Neural progenitor cell (in vitro differentiated cells): ENCODE data around the gene RAB31. TPM values are rescaled to one million over a fixed set of nuclear protein-coding genes. Genes with fewer than 3 reads are reported as not detected.

Experiments
- DNase-seq: peaks from one replicate; pipeline ENCODE4 v3.0.0-alpha.2; 2016; ENCODE audit warnings: low spot score
- H2AFZ ChIP-seq: fragments of 200-600 bp; sonication (generic); replicated peaks from 2 replicates; pipeline ENCODE4 v1.6.1; 2016; ENCODE audit warnings: antibody characterized with exemption
- H3F3A ChIP-seq: fragments of 200-600 bp; sonication (generic); 2 replicates; pipeline ENCODE4 v1.6.1; 2016; ENCODE audit warnings: antibody characterized with exemption, low read depth
- H3K27ac ChIP-seq: fragments of 200-600 bp; sonication (generic); 2 replicates; pipeline ENCODE4 v1.5.1; 2016; ENCODE audit warnings: mild to moderate bottlenecking
- H3K27me3 ChIP-seq: fragments of 200-600 bp; sonication (generic); 2 replicates; pipeline ENCODE4 v1.6.1; 2016; ENCODE audit warnings: mild to moderate bottlenecking, moderate library complexity
- H3K36me3 ChIP-seq: fragments of 200-600 bp; sonication (generic); 2 replicates; pipeline ENCODE4 v1.5.1; 2016
- H3K4me1 ChIP-seq: fragments of 200-600 bp; sonication (generic); 2 replicates; pipeline ENCODE4 v1.6.1; 2016; ENCODE audit warnings: mixed run types
- H3K4me2 ChIP-seq: fragments of 200-600 bp; sonication (generic); 2 replicates; pipeline ENCODE4 v1.6.1; 2016
- H3K4me3 ChIP-seq: fragments of 200-600 bp; sonication (generic); 2 replicates; pipeline ENCODE4 v1.5.1; 2016
- H3K79me2 ChIP-seq: fragments of 200-600 bp; sonication (generic); 2 replicates; pipeline ENCODE4 v1.6.1; 2016; ENCODE audit warnings: low read depth
- H3K9ac ChIP-seq: fragments of 200-600 bp; sonication (generic); 2 replicates; pipeline ENCODE4 v1.6.1; 2016
- H3K9me3 ChIP-seq: fragments of 200-600 bp; sonication (generic); 2 replicates; pipeline ENCODE4 v1.5.1; 2016; ENCODE audit warnings: low read depth
- H4K20me1 ChIP-seq: fragments of 200-600 bp; sonication (generic); 2 replicates; pipeline ENCODE4 v1.6.1; 2016; ENCODE audit warnings: low read depth
- H3K27ac Mint-ChIP-seq: 3 replicates; pipeline ENCODE4 v1.8.0; 2021; ENCODE audit warnings: mixed read lengths
- H3K27me3 Mint-ChIP-seq: 2 replicates; pipeline ENCODE4 v1.8.0; 2022; ENCODE audit warnings: low read depth, mild to moderate bottlenecking, inconsistent platforms, moderate library complexity, mixed read lengths; ENCODE audit not compliant: insufficient read depth
- H3K36me3 Mint-ChIP-seq: 3 replicates; pipeline ENCODE4 v1.8.0; 2021; ENCODE audit warnings: mixed read lengths
- H3K4me1 Mint-ChIP-seq: 3 replicates; pipeline ENCODE4 v1.8.0; 2021; ENCODE audit warnings: mixed read lengths
- H3K4me3 Mint-ChIP-seq: 3 replicates; pipeline ENCODE4 v1.8.0; 2021; ENCODE audit warnings: mild to moderate bottlenecking, moderate library complexity, mixed read lengths
- H3K9me3 Mint-ChIP-seq: 3 replicates; pipeline ENCODE4 v1.8.0; 2020; ENCODE audit warnings: mixed read lengths
- CTCF ChIP-seq: fragments of 200-600 bp; sonication (generic); IDR thresholded peaks from 2 replicates; pipeline ENCODE4 v1.5.1; 2017; ENCODE audit warnings: antibody characterized with exemption, mild to moderate bottlenecking
- EZH2 ChIP-seq: fragments of 200-600 bp; sonication (generic); IDR thresholded peaks from 2 replicates; pipeline ENCODE4 v1.6.1; 2017; ENCODE audit warnings: antibody characterized with exemption, mild to moderate bottlenecking, moderate library complexity
- EZH2phosphoT487 ChIP-seq: fragments of 200-600 bp; sonication (generic); IDR thresholded peaks from 2 replicates; pipeline ENCODE4 v1.6.1; 2017; ENCODE audit warnings: antibody characterized with exemption
- total RNA-seq: library from RNA; depleted of rRNA; stranded (reverse); fragments of >200 nt; gene quantifications from 2 replicates; pipeline ENCODE4 v1.2.3, GENCODE V29; 2015; ENCODE audit warnings: low replicate concordance

RAB31 gene
- total RNA-seq, 1 donor from 2014 or later, result 5.0 TPM

DNA sequence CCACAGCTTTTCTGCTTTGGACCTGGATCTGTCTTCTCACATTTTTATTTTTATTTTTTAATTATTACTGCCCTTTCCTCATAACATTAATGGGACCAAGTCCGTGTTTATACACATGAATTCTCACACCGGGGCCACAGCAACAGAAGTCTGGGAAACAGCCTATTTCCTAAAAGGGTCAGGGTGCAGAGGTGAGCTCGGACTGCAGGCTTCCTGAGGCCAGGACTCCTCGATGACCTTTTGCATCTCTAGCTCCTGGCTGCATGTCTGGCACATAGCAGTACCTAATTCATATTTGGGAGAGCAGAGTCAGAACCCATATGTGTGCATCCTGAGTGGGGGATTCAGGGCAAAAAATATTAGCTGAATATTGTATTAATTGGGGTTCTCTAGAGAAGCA is 9.6 kb upstream of the RAB31 start:
- TF ChIP-seq EZH2 (no peak), EZH2phosphoT487 (no peak), CTCF (no peak)
- DNase-seq, result no peak
- no peaks in the 10 kb centered on the region for H3K79me2 ChIP-seq
- H3K27me3 ChIP-seq, result no peaks in the 10 kb centered on the region
- Mint-ChIP-seq H3K4me3 (no peak overlapping the region), H3K9me3 (no peaks in the 10 kb centered on the region), H3K27ac (no peak overlapping the region), H3K36me3 (no peaks in the 10 kb centered on the region), H3K4me1 (peaks cover 12% of the 10 kb centered on the region), H3K27me3 (peaks cover 5% of the 10 kb centered on the region)
- no peaks in the 10 kb centered on the region for H3K4me1 ChIP-seq
- no peak overlapping the region for H3K9ac ChIP-seq
- H3K27ac ChIP-seq, result no peak overlapping the region
- no peaks in the 10 kb centered on the region for H3K36me3 ChIP-seq
- no peaks in the 10 kb centered on the region for H3F3A ChIP-seq
- no peak overlapping the region for H3K4me3 ChIP-seq
- H4K20me1 ChIP-seq, result no peaks in the 10 kb centered on the region
- H2AFZ ChIP-seq, result no peak overlapping the region
- no peaks in the 10 kb centered on the region for H3K9me3 ChIP-seq
- H3K4me2 ChIP-seq, result no peak overlapping the region

GRCh38 chr18:9700261-9700796 is 7.8 kb upstream of the RAB31 start:
- Histone ChIP-seq H3K79me2 (no peaks in the 10 kb centered on the region), H3F3A (no peaks in the 10 kb centered on the region), H3K36me3 (no peaks in the 10 kb centered on the region), H3K4me1 (no peaks in the 10 kb centered on the region), H3K4me3 (no peak overlapping the region), H4K20me1 (no peaks in the 10 kb centered on the region), H3K4me2 (no peak overlapping the region), H2AFZ (no peak overlapping the region), H3K9ac (no peak overlapping the region), H3K27ac (no peak overlapping the region), H3K27me3 (peaks cover 6% of the 10 kb centered on the region), H3K9me3 (no peaks in the 10 kb centered on the region)
- Mint-ChIP-seq H3K4me3 (no peak overlapping the region), H3K9me3 (no peaks in the 10 kb centered on the region), H3K27ac (no peak overlapping the region), H3K27me3 (peaks cover 3% of the 10 kb centered on the region), H3K36me3 (no peaks in the 10 kb centered on the region), H3K4me1 (peaks cover 14% of the 10 kb centered on the region)
- no peak for TF ChIP-seq EZH2
- no peak for DNase-seq

DNA sequence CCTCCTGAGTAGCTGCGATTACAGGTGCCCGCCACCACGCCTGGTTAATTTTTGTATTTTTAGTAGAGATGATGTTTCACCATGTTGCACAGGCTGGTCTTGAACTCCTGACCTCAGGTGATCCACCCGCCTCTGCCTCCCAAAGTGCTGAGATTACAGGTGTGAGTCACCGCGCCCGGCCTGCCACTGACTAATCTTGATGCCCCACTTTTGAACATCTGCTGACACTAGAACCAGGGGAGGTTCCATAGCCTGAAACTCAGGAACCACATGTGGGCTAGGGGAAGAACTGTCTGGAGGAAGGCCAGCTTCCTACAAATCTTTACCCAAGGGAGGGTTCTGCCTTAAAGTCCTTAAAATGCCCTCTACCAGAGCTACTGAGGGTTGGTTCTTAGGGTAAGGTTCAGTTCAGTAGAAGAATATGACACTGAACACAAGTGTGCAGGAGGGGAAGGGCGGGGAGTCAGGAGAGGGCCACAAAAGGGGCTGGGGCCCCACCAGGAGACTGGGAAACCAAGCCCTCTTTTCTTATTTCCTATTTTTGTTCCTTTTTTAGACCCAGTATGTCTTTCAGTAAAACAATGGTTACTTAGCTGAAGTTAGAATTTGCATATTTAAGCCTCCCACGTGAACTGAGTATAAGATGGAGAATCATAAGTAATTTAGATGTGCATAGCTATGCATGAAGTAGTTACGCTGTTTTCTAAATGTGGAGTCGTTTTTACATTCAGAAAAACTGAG is 6.3 kb upstream of the RAB31 start:
- no peaks in the 10 kb centered on the region for H3K79me2 ChIP-seq
- peaks cover 5% of the 10 kb centered on the region for H3K27me3 Mint-ChIP-seq
- no peaks in the 10 kb centered on the region for H3K36me3 ChIP-seq
- no peak for DNase-seq
- H3K9me3 ChIP-seq, result no peaks in the 10 kb centered on the region
- H3K4me3 ChIP-seq, result no peak overlapping the region
- H3K9me3 Mint-ChIP-seq, result no peaks in the 10 kb centered on the region
- no peak overlapping the region for H3K27ac Mint-ChIP-seq
- H4K20me1 ChIP-seq, result no peaks in the 10 kb centered on the region
- H2AFZ ChIP-seq, result no peak overlapping the region
- peaks cover 21% of the 10 kb centered on the region for H3K27me3 ChIP-seq
- H3K4me3 Mint-ChIP-seq, result no peak overlapping the region
- no peak overlapping the region for H3K4me2 ChIP-seq
- no peaks in the 10 kb centered on the region for H3F3A ChIP-seq
- H3K4me1 Mint-ChIP-seq, result peaks cover 9% of the 10 kb centered on the region
- no peak overlapping the region for H3K9ac ChIP-seq
- no peaks in the 10 kb centered on the region for H3K4me1 ChIP-seq
- H3K36me3 Mint-ChIP-seq, result no peaks in the 10 kb centered on the region
- TF ChIP-seq EZH2, result no peak
- TF ChIP-seq EZH2phosphoT487, result no peak
- TF ChIP-seq CTCF, result no peak
- H3K27ac ChIP-seq, result no peak overlapping the region
